ENCODE measurements around the gene STRN4. TPM values are rescaled to one million over a fixed set of nuclear protein-coding genes. Genes with fewer than 3 reads are reported as not detected.

Gene STRN4
- total and polyA plus RNA-seq, 4 donors: 9.5 to 29.9 (median 24.8) TPM

- peaks cover 2 to 13% (median 11%) of the 10 kb centered on the region in 4 donors for H3K36me3 ChIP-seq (ENCODE audit: control insufficient read depth in 4 of 4, insufficient read depth in 3 of 4, low read depth in 1 of 4, low read length in 3 of 4)
- DNase-seq (ENCODE audit: low spot score): no peak
Observed at GRCh38 chr19:46737761-46738171, 8.5 kb downstream of the STRN4 start.

More at GRCh38 chr19:46737761-46738171, 8.5 kb downstream of the STRN4 start:
- 89% methylated on average over 19 of the region's 19 CpGs for WGBS
- no peak overlapping the region for H3K4me3 ChIP-seq (ENCODE audit: low read depth in 1 of 3, low read length in 3 of 3)
- no peaks in the 10 kb centered on the region for H3K9me3 ChIP-seq (ENCODE audit: control insufficient read depth in 4 of 4, low read length in 3 of 4)
- no peak overlapping the region for H3K9ac ChIP-seq (ENCODE audit: low read depth in 1 of 2, low read length in 2 of 2)
- no peak for TF ChIP-seq JUND (IDR thresholded peaks at IDR 0.05)
- no peak for TF ChIP-seq RAD21 (IDR thresholded peaks at IDR 0.05)
- no peak for TF ChIP-seq HNF4A (conservative IDR thresholded peaks at IDR 0.05)
- TF ChIP-seq MAX (IDR thresholded peaks at IDR 0.05): no peak
- no peak for TF ChIP-seq ZBTB33 (IDR thresholded peaks at IDR 0.05)
- no peak for TF ChIP-seq HNF4G (IDR thresholded peaks at IDR 0.05)
- no peak for TF ChIP-seq YY1 (IDR thresholded peaks at IDR 0.05)
- no peak for TF ChIP-seq EGR1 (IDR thresholded peaks at IDR 0.05; ENCODE audit: low read depth in 2 of 2)
- TF ChIP-seq NR2F2 (IDR thresholded peaks at IDR 0.05): no peak
- TF ChIP-seq GABPA (IDR thresholded peaks at IDR 0.05 in 1 of 2, conservative IDR thresholded peaks at IDR 0.05 in 1 of 2): no peak
- no peak for TF ChIP-seq REST (IDR thresholded peaks at IDR 0.05)
- TF ChIP-seq CTCF (IDR thresholded peaks at IDR 0.05; ENCODE audit: low read depth, low read length, missing input control): no peak
- peaks cover 2 to 38% (median 20%) of the 10 kb centered on the region in 4 donors for H3K4me1 ChIP-seq (ENCODE audit: control insufficient read depth in 4 of 4, insufficient read depth in 4 of 4, low read length in 3 of 4)
- H3K27ac ChIP-seq (ENCODE audit: low read depth in 1 of 2, low read length in 2 of 2): no peak overlapping the region
- no peaks in the 10 kb centered on the region for H3K27me3 ChIP-seq (ENCODE audit: control insufficient read depth in 4 of 4, insufficient read depth in 4 of 4, low read length in 3 of 4)

Data from liver (tissue), 9 donors.